DMS153 treated with DMSO at 0.1 percent for 48 hours (cell line): ENCODE measurements around the gene FRRS1L.
"Not testable (repeated sequence)": the region's sequence is repeated elsewhere in the genome, so short reads cannot be mapped to it uniquely, and the experiment has no call there.

Experiments used
- DNase-seq: peaks from one replicate; lab custom pipeline; 2025; ENCODE audit not compliant: unreplicated experiment; lab: John Stamatoyannopoulos, UW

FRRS1L gene

DNA sequence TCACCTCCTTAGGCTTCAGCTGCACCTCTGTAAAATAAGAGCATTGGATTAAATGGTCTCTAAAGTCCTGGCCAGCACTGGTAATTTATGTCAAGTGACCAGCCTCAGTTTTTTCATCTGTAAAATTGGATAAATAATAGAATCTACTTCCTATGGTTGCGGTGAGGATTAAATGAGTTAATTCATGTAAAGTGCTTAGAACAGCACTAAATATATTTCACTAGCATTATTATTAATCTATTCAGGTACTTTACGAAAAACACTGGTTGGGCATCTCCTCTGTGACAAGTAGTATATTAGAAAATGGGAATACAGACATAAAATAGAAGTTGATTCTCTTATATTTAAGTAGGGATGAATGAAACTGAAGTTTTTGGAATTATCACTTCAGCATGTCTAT lies 33.5 kb downstream of the FRRS1L start:
- DNase-seq = no peak

DNA sequence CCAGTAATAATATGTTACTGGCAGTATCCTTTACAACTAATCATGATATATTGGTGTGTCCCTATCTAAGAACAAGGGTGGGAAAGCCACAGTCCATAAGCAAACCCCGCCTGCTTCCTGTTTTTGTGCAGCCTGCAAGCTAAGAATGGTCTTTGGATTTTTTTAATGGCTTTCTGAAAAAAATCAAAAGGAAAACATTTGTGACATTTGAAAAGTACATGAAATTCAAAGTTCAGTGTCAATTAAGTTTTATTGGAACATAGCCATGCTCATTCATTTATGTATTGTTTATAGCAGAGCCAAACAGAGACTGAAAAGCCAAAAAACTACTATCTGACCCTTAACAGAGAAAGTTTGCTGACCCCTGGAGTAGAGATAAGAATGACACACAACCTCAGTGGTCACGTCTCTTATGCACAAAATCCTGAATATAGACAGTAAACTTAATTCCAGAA lies 34.5 kb downstream of the FRRS1L start:
- no peak for DNase-seq

DNA sequence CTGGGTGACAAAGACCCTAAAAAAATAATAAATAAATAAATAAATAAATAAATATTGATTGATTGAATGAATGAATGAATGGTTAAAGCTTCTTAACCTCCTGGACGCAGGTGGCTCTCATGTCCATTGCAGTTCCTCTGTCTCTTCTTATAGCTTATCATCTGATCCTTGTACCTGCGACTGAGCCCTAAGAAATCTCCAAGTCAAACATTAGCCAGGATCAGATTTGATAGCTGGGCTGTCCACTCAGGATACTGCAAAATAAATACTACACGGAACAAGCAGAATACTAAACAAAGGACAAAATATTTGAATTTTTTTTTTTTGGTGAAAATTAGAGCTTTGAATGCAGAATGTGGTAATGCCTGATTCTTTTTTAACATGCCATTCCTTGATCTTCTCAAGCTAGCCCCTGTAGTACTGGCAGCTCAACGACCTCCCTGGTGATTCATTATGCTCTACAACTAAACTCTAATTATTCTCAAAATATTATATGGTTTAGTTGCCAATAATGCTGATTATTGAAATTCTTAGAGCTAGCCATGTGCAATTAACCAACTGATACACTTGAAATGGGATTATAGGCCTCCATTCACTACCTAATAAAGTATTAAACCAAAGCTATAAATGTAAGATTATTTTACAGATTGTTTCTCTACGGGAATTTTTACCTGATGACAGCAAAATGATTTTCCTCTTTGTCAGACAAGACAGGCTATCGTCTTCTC lies 37.4 kb downstream of the FRRS1L start:
- no peak for DNase-seq

DNA sequence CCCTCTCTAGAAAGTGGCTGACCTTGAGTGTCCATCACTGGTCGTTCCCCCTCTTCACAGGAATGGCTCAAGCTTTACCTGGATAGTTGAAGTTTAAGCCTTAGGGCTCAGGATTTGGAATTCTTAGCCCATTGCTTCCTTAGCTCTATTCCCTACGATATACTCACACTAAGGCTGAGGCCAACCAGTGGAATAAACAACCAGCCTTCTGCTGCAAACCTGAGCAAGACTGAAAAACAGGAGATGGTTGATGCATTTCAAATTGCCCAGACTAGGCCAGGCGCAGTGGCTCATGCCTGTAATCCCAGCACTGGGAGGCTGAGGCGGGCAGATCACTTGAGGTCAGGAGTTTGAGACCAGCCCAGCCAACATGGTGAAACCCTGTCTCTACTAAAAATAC lies 40.4 kb downstream of the FRRS1L start:
- not testable (repeated sequence) for DNase-seq

DNA sequence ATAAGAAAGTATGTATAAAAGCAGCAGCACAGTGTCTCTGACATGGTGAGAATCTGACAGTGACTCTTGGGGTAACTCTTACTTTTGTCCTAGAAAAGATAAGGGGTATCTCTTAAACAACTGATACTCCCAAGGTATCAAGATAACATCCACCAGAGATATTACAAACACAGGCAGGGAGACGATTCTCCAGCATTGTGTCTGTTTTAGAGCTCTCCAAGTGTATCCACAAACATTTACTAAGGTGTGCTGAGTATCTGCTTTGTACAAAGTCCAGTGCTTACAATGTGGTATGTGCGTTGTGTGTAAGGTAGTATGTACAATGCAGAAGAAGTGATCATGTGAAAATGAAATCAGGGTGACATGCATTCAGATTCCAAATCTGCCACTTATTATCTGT lies 42.9 kb downstream of the FRRS1L start:
- DNase-seq = no peak

DNA sequence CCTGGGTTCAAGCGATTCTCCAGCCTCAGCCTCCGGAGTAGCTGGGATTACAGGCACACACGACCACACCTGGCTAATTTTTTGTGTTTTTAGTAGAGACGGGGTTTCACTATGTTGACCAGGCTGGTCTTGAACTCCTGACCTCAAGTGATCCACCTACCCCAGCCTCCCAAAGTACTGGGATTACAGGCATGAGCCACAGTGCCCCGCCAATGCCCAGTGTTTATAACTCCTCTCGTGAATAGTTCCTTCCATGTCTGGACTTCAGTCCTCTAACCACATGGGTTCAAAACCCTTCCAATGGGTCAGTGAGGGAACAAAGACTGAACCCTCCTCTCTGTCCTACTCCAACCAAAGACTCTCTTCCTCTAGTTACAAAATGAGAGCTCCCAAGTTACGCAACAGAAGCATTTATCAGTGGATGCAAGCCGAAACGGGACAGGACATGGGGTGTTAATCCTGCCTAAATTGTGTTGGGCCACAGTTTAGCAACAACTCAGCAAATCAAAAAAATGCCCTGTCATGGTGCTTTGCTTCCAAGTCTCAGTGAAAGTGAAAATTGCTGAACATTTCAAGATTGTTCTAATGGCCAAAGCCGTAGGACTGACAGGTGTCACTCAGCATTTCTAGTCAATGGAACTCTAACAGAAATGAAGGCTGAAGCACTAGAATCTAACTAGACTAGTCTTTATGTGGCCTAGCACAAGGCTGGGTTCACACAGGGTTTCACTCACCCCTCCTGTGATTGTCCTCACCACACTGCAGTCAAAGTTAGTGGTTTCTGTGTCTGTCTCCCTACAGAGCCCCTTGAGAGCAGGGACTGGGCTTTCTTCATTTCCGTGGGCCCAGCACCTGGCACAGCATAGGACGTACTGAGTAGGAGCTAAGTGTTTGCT lies 44.1 kb downstream of the FRRS1L start:
- DNase-seq = no peak

DNA sequence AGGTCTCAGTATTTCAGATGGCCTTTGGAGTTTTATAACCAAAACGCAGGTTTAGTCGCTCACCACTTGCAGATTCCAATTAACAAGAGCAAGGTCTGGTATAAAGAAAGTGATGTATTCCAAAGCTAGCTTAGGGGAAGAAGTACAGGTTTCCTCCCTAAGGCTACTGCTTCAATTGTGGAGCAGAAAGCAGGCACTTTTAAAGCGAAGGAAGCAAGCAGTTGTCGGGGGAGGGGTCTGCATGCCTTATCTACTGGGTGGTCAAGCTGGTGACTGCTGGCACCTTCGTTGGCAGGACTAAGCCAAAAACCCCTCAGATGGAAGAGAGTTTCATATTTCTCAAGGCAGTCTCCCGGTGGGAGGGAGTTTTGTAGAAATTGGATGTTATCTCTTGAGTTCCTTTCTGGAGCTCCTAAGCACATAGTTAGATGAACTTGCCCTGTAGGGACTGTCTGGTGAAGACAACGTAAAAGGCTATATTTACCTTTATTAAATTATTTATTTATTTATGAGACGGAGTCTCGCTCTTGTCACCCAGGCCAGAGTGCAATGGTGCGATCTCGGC lies 45.7 kb downstream of the FRRS1L start:
- DNase-seq = no peak

DNA sequence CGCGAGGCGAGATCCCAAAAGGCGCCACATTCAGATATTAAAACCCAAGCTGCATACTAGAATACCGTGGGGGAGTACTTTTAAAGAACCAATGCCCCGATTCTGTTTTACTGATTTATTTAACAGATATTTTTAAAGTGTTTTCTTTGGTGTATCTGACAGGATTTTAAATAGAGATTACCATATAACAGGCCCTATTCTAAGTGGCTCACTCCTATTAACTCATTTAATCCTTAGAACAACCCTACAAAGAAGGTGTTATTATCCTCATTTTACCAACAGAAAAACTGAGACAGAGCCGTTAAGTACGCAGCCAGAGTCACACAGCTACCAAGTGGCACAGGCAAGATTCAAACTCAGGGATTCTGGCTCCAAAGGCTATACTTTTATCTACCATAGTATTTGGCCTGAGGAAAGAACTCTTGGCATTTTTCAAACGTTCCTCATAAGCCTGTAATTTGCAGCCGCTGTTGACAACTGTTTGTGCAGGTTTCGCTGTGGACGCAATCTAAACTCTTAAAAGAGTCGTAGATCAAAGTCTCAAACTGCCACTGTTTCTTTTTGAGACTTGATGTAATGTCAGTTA lies 46.8 kb downstream of the FRRS1L start:
- DNase-seq = no peak

DNA sequence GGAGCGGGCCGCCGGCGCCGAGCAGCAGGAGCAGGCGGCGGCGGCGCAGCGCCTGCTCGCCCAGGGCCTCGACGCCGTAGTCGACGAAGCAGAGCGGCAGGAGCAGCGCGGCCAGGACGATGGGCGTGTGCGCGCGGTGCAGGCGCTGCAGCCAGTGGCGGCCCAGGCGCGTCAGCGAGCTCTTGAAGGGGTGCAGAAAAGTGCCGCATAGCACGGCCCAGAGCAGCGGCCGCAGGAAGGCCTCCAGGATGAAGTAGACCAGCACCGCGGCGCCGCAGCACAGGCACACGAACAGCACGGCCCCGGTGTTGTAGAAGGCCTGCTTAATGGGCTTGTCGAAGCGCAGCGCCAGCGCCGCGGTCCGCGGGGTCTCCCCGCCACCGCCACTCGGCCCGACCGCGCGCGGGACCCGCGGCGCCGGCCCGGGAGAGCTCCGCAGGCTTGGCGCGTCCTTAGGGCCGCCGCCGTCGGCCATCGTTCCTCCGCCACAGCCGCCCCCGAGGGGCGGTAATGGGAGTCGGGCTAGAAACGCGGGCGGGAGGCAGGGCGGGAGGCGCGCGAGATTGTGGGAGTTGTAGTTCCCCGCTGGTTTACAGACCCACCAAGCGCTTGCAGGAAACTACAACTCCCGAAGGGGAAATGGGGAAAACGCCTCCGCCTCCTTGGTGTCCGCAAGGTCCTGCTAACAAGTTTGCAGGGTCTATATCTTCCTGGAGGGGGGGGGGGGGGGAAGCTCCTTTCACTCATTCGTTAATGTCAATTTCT lies 47.4 kb downstream of the FRRS1L start, which contains the start of gene TMEM245:
TMEM245 (minus strand) TSS at position 509 of the 765 bp plus-strand sequence; CDS start at position 475, 34 bp downstream.
- DNase-seq = peak; percentile 90

DNA sequence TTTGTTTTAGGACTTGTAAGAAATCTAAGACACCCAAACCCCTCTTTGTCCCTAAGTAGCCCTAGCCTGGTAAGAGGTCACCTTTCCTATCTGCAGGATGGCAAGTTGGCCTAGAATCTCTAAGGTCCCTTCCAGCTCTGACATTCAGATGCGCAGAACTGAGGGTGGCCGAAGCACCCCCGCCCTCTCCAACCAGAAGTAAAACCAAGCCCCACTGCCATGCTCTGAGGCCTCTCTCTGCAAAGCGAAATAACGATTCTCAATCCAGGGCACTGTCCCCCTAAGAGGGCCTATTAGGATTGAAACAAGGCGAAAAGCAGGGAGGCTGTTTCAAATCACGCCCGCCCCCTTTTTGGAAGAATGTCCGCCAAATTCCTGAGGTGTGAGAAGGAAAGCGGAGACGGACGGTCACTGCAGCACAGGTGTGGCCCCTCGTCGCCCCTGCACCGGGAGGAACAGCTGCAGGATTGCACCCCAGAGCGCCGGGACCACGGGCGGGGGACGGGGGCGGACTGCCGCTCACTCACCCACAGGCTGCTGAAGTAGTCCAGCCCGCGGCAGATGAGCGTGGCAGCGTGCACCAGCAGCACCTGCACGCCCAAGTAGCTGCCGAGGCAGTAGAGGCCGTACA lies 48.1 kb downstream of the FRRS1L start:
- no peak for DNase-seq

DNA sequence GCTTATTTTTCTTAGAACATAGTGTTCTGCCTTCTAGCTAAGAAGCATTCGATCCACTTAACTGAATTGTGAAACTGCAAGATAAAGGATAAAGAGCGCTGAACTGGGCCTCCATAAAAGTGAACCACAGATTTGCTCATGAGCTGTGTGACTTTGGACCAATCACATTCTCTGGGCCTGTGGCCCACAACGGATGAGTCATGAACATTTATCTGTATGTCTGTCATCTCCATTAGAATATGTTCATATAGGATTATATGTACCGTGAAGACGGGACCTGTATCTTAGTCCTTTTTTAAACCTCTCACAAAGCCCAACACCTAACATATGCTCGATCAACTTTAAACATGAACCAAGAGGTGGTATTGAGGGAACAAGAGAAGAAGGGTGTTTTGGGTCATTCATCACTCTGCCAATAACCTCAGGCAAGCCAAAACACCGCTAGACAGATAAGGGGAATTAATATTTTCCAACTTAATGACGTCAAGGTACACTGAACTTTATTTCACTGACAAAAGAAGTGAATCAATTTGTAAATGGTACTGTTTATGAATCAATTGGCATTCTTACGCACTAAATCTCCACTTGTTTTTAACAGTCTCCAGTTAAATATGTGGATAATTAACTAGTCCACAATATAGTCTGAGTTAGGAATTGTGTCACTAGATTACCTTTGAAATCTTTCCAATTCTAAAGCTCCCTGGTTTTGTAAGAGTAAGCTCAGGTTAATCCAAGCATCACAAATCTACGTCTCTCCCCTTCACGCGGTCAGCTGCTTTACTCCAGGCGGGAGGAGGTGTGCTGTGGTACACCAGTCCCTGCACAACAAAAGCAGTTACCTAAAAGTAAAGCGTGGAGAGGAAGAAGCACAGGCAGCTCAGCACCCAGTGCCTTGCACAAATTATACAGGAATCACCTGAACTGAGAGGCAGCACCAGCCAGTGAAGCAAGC lies 48.9 kb downstream of the FRRS1L start:
- DNase-seq = no peak

DNA sequence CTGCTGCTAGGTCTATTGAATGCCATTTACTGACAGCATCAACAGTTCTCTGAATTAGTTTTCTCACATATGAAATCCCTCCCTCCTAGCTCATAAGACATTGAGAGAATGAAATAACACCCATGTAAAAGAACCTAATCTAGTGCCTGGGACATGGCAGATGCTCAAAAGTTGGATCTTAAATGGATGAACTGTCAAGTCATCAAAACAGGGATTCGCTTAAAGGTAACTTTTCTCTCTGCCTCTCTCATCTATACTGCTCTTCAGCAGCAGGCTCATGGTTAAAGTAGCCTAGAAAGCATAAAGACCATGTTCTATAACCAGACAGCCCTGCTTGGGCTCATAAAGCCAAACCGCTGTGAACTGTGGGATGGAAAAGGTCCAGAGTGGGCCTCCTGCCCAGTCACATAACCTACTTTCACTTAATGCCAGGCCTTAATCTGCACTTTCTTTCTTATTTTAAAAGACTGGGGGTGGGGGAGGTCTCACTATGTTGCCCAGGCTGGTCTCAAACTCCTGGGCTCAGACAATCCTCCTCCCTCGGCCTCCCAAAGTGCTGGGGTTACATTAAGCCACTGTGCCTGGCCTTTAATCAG lies 51.0 kb downstream of the FRRS1L start:
- DNase-seq = no peak

DNA sequence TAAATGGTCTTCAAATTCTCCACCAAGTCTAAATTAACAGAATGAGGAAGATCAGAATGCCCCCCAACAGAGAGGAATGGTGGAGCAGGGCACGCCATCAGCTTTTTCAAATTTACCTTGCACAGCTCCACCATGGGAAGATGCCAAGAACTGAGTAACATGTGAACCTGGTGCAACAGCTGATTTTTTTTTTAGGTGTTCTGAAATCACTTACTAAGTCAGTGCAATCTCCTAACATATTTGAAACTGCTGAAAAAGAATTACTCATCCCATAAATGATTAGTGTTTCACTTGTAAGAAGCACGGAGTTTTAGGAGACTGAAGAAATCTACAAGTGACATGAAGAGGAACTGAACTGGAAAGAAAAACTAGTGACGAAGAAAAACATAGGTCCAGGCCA lies 52.4 kb downstream of the FRRS1L start:
- no peak for DNase-seq

DNA sequence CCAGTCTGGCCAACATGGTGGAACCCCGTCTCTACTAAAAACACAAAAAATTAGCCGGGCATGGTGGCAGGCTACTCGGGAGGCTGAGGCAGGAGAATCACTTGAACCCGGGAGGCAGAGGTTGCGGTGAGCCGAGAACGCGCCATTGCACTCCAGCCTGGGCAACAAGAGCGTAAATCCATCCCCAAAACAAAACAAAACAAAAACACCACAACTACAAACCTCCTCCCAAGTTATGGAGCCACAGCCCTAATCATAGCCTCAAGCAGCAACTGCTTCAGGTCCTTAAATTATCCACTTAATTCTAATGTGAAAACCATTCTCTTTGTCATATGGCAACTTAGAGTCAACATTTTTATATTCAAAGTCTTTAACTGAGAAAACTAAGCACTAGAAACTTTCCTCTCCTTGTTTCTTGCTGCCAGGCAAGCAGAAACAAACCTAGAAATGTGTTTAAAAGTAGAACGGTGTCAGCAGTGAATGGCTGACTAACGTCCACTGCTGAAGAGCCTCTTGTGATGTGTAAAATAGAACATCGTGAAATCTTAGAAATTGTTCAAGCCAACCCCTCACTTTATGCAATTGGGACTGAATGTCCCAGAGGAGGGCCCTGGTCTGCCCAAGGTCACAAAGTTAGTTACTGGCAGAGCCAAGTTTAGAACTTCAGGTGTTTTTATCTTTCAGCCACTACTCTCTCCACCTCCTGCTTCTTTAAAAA lies 53.0 kb downstream of the FRRS1L start:
- DNase-seq = no peak

DNA sequence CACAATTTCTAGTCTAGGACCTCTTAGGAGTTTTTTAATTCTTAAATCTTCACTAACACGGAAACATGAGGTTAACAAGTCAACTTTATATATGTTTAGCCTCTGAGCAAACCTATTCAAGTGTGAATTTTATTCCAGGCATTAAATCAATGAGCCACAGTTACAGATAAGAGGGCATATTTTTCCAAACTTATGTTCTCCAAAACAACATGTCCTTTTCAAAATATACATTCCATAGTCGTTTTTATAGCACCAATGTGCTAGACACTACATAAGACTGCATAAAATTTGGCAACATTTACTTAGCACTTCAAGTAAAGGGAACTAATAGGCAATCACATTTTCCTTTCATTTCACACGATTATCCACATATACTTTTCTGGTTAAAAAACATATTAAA lies 53.8 kb downstream of the FRRS1L start:
- no peak for DNase-seq

DNA sequence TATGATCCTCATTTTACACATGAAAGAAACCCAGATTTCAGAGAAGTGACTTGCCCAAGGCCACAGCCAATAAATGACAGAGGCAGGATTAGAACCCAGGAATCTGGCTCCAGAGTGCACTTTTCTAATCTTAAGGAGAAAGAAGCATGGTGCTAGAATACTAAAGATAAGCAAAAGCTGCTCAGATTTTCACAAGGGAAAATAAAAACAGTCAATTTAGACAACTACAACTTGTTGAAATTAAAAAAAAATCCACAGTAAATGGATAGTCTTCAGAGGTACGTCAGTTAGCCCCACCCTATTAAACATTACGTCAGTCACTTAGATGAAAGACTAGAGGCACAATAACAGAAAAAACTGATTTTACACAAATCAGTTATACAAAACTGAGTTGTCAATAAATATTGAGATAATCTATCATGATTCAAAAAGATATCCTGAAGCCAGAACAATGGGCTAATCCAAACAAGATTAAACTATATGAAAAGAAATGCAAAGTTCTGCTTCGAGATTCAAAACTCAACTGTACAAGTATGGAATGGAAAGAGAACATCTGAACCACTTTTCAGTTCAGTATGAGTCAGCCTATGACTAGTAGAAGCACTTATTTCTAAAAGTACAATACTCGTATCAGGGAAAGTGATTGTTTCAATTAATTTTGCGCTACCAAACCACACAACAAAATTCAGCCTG lies 56.6 kb downstream of the FRRS1L start:
- DNase-seq = no peak

DNA sequence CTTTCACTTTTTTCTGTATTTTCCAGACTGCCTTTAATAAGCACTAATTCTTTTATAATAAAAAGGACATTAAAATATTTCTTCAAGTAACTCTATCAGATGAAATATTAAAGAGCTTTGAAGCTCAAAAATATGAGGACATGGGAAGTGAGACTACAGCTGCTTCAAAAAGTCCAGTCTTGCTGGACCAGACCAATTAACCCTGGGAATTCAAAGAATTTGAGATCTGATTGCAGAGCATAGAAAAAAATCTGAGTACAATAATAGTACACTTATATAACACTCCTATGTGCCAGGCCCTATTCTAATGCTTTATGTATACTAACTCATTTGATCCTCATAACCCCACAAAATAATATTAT lies 57.1 kb downstream of the FRRS1L start:
- DNase-seq = no peak

DNA sequence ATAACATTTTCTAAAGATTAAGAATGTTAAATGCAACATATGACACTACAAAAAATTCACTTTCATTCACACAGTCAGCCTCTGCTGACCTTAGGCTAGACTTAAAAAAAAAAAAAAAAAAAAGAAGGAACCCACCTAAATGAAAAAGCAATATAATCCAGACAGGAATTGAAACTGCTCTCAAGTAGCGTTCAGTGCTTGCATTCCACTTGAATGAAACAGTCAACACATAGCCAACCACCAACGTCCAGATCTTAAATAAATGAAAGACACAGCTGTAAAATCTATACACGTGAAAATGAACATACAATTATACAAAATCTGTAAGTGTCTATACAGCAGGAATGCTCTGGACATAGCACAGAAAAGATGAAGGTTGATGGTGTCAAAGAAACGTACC lies 58.7 kb downstream of the FRRS1L start:
- no peak for DNase-seq
